ENCODE results near the gene MTHFD2. TPM values are rescaled to one million over a fixed set of nuclear protein-coding genes. Genes with fewer than 3 reads are reported as not detected.

MTHFD2 gene
- total RNA-seq, 2 donors from 2014 or later, result 15.8 to 25.7 TPM

DNA sequence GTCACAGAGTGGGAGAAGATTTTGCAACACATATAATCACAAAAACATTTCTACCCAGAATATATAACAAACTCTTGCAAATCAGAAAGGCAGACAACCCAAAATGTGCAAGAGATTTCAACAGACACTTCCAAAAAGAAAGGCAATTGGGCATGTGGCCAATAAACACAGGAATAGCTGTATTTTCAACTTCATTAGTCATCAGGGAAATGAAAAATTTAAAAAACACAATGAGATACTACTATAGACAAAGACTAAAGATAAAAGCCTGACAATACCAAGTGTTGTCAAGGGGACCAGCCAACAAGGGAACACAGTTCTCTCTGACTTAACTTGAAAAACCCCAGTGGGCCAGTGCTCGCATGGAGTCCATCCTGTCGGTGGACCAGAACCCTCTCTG is 40.5 kb downstream of the MTHFD2 start:
- no peak for ATAC-seq
- Histone ChIP-seq H3K27ac (no peak overlapping the region), H3K4me3 (no peak overlapping the region), H3K9me3 (no peaks in the 10 kb centered on the region), H3K4me1 (no peaks in the 10 kb centered on the region), H3K27me3 (no peaks in the 10 kb centered on the region), H3K36me3 (replicated peaks in 1 of 2; ENCODE audit: insufficient read depth in 1 of 2, low read depth in 2 of 2) (no peaks in the 10 kb centered on the region)
- intact Hi-C loops (cut with DNase I), result no loop called here
- no peak for DNase-seq
- 89 to 94% methylated on average over 2 of the region's 2 CpGs for WGBS, 2 donors
- TF ChIP-seq CTCF (IDR thresholded peaks at IDR 0.05) (no peak), POLR2A (IDR thresholded peaks at IDR 0.05) (no peak)

DNA sequence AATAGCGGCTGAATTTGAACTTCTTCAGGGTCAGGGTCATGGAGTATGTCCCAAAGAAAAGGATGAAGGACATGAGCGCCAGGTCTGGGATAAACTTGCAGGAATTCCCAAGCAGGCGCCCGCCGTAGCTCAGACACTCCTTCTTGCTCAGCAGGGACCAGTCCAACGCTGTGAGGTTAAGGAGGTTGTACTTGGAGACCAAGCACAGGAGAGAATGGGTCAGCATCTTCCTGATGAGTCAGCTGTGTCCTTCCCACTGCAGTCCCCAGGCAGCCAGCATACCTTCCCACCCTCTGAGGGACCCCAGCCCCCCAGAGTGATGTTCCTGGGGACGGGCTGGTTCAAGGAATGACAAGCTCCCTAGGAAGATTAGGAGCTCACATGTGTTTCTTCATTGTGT is 40.9 kb downstream of the MTHFD2 start:
- no peaks in the 10 kb centered on the region for H3K9me3 ChIP-seq
- H3K36me3 ChIP-seq (replicated peaks in 1 of 2; ENCODE audit: insufficient read depth in 1 of 2, low read depth in 2 of 2), result no peaks in the 10 kb centered on the region
- no peak overlapping the region for H3K27ac ChIP-seq
- H3K27me3 ChIP-seq, result no peaks in the 10 kb centered on the region
- DNase-seq (no peak), ATAC-seq (no peak)
- 72 to 84% methylated on average over 7 of the region's 7 CpGs for WGBS, 2 donors
- TF ChIP-seq POLR2A (IDR thresholded peaks at IDR 0.05) (no peak), CTCF (IDR thresholded peaks at IDR 0.05) (no peak)
- intact Hi-C loops (cut with DNase I), result no loop called here
- no peak overlapping the region for H3K4me3 ChIP-seq
- no peaks in the 10 kb centered on the region for H3K4me1 ChIP-seq

DNA sequence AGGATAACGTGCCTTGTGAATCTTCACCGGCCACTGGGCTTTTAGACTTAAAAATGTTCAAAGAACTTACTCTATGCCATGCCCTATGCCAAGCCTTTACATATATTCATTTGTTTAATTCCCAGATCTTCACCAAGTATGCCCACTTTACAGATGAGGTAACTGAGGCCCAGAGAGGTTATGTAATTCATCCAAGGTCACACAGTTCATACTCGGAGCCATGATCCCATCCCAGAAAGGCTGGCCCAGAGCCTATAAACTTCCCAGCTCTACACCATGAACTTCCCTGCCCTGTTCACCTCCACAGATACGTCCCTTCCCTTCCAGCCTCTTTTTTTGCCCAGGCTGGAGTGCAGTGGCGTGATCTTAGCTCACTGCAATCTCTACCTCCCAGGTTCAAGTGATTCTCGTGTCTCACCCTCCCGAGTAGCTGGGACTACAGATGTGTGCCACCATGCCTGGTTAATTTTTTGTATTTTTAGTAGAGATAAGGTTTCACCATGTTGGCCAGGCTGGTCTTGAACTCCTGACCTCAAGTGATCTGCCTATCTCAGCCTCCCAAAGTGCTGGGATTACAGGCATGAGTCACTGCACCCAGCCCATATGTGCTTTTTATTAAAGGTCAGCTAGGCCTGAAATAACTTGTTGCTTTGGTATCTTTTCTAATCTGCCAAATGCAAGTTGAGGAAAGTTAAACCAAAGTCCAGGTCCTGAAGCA is 44.1 kb downstream of the MTHFD2 start:
- 72 to 82% methylated on average over 7 of the region's 7 CpGs for WGBS, 2 donors
- H3K36me3 ChIP-seq (replicated peaks in 1 of 2; ENCODE audit: insufficient read depth in 1 of 2, low read depth in 2 of 2), result no peaks in the 10 kb centered on the region
- intact Hi-C loops (cut with DNase I), result no loop called here
- no peaks in the 10 kb centered on the region for H3K9me3 ChIP-seq
- H3K4me3 ChIP-seq, result no peak overlapping the region
- H3K27me3 ChIP-seq, result no peaks in the 10 kb centered on the region
- TF ChIP-seq CTCF (IDR thresholded peaks at IDR 0.05) (no peak), POLR2A (IDR thresholded peaks at IDR 0.05) (no peak)
- no peak for DNase-seq
- ATAC-seq, result no peak
- no peak overlapping the region for H3K27ac ChIP-seq
- H3K4me1 ChIP-seq, result no peaks in the 10 kb centered on the region

DNA sequence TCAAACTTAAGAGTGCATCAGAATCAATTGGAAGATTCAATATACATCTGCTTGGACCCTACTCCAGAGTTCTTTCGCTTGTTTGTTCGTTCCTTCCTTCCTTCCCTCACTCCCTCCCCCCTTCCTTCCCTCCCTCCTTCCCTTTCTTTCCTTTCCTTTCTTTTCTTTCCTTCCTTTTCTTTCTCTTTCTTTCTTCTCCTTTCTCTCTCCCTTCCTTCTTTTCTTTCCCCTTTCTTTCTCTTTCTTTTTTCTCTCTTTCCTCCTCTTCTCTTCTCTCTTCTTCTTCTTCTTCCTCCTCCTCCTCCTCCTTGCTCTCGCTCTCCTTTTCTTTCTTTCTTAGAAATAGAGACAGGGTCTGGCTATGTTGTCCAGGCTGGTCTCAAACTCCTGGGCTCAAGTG is 45.9 kb downstream of the MTHFD2 start:
- no peak overlapping the region for H3K4me3 ChIP-seq
- 86 to 88% methylated on average over 3 of the region's 3 CpGs for WGBS, 2 donors
- intact Hi-C loops (cut with DNase I), result no loop called here

More for the DNA sequence above, 45.9 kb downstream of the MTHFD2 start:
- Histone ChIP-seq H3K27me3 (no peaks in the 10 kb centered on the region), H3K36me3 (replicated peaks in 1 of 2; ENCODE audit: insufficient read depth in 1 of 2, low read depth in 2 of 2) (no peaks in the 10 kb centered on the region), H3K27ac (no peak overlapping the region), H3K4me1 (no peaks in the 10 kb centered on the region), H3K9me3 (no peaks in the 10 kb centered on the region)
- DNase-seq (no peak), ATAC-seq (no peak)
- TF ChIP-seq CTCF (IDR thresholded peaks at IDR 0.05), result no peak
- no peak for TF ChIP-seq POLR2A (IDR thresholded peaks at IDR 0.05)

All from body of pancreas (tissue), 4 donors.